Skin of body (tissue), 2 donors: ENCODE data around the gene IQCK. TPM values are rescaled to one million over a fixed set of nuclear protein-coding genes. Genes with fewer than 3 reads are reported as not detected.
"Not testable (repeated sequence)": the region's sequence is repeated elsewhere in the genome, so short reads cannot be mapped to it uniquely, and the experiment has no call there.

Experiments
- DNase-seq: peaks from one replicate; lab custom pipeline; 2025; lab: John Stamatoyannopoulos, UW
- total RNA-seq: library from RNA; depleted of rRNA; stranded (reverse); fragments of >200 nt; gene quantifications from one replicate; pipeline ENCODE4 v1.2.3, GENCODE V29; 2014

The IQCK gene, protein sequence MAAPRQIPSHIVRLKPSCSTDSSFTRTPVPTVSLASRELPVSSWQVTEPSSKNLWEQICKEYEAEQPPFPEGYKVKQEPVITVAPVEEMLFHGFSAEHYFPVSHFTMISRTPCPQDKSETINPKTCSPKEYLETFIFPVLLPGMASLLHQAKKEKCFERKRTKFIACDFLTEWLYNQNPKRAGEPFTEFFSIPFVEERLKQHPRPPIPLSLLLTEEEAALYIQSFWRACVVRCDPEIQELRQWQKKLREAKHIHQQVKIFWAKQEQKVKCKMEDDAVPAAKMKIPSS
- 11.4 TPM for total RNA-seq

DNA sequence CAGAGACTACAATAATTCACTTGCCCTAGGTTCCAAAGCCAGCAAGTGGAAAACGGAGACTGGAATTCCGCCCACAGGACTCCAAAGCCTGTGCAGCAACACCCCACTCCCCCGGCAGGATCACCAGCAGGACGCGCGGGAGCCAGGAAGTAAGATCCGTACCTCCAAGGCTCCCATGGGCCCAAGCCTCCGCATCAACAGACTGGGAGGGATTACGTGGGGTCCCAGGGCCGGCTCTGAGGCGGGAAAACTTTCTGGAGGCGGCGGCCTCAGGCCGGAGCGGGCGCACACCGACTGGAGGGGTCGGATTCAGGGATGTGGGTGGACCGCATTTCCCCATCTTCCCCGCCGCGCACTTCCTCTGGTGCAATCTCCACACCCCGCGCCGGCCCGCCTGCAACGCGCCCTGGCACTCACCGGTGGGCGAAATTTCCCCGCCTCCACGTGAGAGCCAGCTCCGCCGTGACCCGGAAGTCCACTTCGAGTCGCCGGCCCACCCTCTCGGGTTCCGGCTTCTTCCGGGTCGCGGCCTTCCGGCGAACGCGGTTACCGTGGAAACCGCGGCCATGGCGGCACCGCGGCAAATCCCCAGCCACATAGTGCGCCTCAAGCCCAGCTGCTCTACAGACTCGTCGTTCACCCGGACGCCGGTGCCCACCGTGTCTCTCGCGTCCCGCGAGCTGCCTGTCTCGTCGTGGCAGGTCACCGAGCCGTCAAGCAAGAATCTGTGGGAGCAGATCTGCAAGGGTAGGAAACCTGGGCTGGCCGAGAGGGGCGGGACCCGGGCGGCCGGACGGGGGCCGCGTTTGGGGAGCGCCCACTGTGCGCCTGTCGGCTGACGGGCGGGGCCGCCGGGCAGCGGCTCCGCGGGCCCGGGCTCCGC is at the start of gene IQCK, which contains the start of gene KNOP1:
TSS of gene IQCK (plus strand) at position 531 of the 883 bp plus-strand sequence. CDS start at position 567, 36 bp downstream.
TSS of gene KNOP1 (minus strand) at position 487 of the 883 bp plus-strand sequence. CDS start 3,192 bp downstream, outside the sequence.
- peak; percentile 86 for DNase-seq

- no peak for DNase-seq
Measured at GRCh38 chr16:19672378-19672777, 45.7 kb upstream of the IQCK start.

DNA sequence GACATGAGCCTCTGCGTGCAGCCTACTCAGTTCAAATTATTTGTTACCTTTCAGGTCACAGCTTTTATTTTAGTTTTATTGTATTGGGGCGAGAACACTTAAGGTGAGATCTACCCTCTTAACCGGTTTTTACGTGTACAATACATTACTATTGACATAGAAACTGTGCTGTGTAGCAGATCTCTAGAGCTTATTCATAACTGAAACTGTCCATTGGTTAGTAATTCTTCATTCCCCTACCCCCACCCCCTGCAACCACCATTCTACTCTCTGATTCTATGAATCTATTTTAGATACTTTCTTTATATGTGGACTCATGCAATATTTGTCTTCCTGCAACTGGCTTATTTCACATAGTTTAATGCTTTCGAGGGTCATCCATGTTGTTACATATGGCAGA is 43.6 kb upstream of the IQCK start:
- DNase-seq = no peak

DNA sequence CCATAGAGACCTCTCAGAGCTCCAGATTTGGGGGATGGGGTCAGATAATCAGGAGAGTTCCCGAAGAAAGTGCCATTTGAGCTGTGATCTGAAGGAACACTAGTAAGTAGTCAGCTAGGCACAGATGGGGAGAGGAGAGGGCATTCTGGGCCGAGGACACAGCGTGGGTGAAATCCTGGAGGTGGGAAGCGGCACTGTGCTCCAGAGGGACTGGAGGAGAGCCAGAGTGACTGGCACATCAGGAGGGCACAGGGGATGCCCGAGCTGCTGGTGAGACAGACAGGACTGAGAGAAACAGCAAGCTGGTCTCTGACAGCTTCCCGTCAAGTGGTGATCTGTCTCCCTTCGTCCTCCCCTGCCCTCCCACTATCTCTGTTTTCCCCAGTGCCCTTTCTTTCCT is 40.7 kb upstream of the IQCK start:
- no peak for DNase-seq

DNA sequence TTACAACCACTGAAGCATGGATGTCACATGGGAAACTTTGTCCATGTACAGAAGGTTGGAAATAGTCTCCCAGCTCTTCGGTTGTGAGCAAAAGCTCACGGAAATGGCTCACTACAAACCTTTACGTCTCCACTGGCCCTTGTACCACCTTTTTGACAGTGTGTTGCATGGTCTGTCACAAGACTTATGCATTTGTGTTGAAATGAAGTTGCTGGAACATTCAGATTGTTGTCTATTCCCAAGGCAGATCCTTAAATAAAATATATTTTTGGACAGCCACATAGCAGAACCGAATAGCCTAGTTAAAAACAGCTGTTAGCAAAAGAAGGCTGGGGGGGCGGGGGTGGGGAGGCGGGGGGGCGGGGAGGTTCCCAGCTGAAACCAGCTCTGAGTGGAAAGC is 39.3 kb upstream of the IQCK start:
- peak; percentile 26 for DNase-seq

- DNase-seq = not testable (repeated sequence)
Measured at GRCh38 chr16:19679281-19679680, 38.8 kb upstream of the IQCK start.

- DNase-seq = no peak
Measured at GRCh38 chr16:19680881-19681340, 37.2 kb upstream of the IQCK start.

GRCh38 chr16:19681637-19682036 is 36.4 kb upstream of the IQCK start:
- no peak for DNase-seq

DNA sequence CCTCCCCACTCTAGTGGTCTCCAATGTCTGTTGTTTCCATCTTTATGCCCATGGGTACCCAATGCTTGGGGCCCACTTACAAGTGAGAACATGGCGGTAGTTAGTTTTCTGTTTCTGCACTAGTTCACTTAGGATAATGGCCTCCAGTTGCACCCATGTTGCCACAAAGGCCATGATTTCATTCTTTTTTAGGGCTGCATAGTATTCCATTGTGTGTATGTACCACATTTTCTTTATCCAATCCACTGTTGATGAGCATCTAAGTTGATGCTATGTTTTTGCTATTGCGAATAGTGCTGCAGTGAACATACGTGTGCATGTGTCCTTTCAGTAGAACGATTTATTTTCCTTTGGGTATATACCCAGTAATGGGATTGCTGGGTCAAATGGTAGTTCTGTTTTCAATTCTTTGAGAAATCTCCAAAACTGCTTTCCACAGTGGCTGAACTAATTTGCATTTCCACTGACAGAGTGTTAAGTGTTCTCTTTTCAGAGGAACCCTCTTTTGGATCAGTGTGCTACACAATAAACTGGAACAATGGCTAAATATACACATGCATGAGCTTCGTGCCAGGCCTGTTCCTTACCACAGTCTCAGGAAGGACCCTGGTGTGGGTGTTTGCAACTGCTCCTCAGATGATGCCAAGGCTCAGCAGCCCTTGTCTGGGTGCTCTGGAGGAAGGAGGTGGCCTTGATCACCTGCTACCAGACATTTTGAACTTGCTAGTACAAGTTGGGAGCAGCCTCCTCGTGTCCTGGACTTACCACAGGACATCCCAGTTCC is 34.4 kb upstream of the IQCK start:
- no peak for DNase-seq

DNA sequence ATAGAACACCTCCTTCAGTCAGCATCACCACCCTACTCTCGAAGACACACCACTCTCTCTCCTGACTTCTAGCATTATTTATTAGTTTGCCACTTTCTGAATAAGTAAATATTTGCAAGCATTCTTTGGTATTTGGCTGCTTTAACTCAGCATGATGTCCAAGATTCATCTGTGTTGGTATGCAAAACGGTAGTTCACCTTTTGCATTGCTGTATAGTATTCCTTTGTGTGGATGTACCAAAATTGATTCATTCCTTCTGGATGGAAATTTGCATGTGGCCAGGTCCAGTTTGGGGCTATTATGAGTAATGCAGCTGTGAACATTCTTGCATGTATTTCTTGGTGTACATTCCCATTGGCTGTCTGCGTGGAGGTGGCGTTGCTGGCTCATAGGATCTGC is 32.9 kb upstream of the IQCK start:
- DNase-seq = no peak

DNA sequence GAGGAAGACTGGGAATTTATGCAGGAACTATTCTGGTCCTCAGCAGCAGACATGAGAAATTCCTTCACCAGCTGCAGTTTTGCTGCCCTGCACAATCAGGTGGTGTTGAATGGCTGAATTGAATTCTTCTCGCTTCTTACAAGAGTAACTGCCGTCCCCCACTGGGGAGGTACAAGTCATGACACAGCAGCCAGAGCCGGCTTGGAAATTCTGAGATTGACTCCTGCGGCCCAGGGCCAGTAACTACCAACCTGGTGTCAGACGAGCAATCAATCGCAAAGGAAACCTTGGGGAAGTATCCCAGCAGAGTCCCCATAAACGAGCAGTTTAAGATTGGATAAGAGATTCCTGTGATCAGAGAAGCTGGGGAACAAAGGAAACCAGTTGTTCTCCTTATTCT is 30.8 kb upstream of the IQCK start:
- no peak for DNase-seq

DNA sequence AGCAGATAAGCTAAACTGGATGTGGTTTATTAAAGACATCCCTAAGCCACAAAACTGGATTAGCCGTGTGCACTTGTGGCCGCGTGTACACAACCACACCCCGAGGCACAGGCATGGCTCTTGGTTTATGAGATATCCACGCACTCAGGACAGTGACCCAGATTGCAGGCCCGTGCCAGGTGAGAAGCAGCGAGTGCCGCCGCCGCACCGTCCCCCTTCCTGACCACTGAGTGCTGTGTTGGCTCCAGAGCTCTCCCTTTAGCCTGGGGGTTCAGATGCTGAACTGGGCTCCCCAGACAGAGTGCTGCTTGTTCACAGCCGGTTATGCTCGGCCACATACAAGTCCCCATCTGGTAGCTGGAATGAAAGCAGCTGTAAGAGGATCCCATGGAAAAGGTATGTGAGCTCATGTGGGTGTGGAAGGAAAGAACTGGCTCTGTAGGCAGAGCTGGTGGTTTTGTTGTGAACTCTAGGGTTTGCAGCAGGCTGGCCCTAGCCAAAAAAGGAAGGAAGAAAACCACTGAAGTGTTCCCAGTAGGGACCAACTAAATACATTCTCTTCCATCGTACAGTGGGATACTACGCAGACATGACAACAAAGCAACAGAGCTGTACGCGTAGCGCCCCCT is 29.6 kb upstream of the IQCK start:
- no peak for DNase-seq

DNA sequence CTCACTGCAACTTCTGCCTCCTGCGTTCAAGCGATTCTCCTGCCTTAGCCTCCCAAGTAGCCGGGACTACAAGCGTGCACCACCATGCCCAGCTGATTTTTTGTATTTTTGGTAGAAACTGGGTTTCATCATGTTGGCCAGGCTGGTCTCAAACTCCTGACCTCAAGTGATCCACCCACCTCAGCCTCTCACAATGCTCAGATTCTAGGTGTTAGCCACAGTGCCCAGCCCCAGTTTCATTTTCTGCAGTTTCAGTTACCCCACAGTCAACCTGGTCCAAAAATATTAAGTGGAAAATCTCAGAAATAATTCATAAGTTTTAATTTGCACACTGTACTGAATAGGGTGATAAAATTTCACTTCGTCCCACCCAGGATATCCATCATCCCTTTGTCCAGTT is 28.7 kb upstream of the IQCK start:
- DNase-seq = no peak

DNA sequence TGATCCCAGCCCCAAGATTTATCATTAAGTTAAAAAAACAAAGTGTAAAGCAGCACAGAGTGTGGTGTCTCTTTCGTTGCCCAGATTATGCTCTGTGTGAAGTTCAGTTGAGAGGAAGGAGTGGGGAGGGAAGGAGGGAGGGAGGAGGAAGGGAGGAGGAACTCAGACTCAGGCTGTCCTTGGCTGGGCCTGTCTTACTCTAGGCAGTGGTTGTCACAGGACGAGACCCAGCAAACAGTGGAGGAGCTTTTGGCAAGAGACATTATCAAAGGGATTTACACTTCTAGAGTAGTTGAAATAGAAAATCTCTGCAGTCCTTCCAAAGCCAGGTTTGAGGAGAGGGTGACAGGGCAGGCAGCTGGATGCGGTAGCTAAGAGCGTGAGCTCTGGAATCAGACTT is 27.9 kb upstream of the IQCK start:
- DNase-seq = no peak

DNA sequence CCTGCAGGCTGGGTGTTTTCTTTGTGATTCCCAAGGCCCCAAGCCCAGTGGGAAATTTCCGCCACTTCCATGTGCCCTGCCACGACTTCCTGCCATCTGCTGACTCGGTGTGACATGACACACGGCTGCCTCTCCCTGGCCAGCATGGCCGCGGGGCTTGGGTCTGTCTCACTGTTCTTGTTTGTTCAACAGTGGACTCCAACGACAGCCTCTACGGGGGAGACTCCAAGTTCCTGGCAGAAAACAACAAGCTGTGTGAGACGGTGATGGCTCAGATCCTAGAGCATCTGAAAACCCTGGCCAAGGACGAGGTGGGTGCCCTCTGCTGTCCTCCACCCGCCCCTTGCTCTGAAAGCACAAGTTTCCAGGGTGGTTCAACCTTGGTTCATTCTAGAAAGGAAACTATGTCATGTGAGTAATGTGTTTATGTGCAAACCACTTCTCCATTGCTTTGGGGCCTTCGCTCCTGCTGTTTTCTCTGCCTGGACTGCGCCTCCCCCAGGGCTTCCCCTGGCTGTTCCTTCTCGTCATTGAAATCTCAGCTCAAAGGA is 26.8 kb upstream of the IQCK start:
- DNase-seq = no peak

GRCh38 chr16:19694989-19695388 is 23.1 kb upstream of the IQCK start:
- no peak for DNase-seq

DNA sequence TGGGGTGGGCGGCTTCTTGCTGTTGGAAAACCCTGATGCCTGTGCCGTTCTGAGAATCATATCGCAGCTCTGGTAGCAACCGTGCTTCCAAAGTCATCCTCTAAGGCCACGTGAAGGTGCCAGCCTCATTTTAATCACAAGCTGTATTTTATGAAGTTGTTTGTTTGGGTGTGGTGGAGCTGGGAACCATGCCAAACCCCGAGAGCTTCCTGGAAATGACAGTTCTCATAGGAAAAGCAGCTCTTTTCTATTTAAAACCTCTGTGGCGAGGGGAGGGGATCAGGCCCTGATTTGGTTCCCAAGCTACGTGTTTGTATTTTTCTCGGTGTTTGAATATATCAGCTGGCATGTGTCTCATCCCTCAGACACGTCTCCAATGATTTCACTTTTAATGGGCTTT is 21.7 kb upstream of the IQCK start:
- DNase-seq = peak; percentile 91

- no peak for DNase-seq
Measured at GRCh38 chr16:19696961-19697360, 21.1 kb upstream of the IQCK start.

- no peak for DNase-seq
Measured at GRCh38 chr16:19697756-19698318, 20.2 kb upstream of the IQCK start.
